Liver (tissue), 9 donors: Measurements from ENCODE around the gene TOX4. TPM values are rescaled to one million over a fixed set of nuclear protein-coding genes. Genes with fewer than 3 reads are reported as not detected.

Source experiments
- DNase-seq: peaks from one replicate; pipeline ENCODE4 v3.0.0-alpha.2; 2017; ENCODE audit warnings: low spot score
- H3K27ac ChIP-seq, 2 donors: one replicate each; pipeline ENCODE4 v1.7.0; 2013; ENCODE audit warnings: inconsistent platforms in 2 of 2, low read length in 2 of 2, control low read depth in 1 of 2, low read depth in 1 of 2, mild to moderate bottlenecking in 1 of 2
- H3K27me3 ChIP-seq, 4 donors: one replicate each; pipeline versions ENCODE4 v1.6.1 to v1.7.0; 2013; ENCODE audit warnings: low read length in 3 of 4, inconsistent platforms in 1 of 4, mild to moderate bottlenecking in 1 of 4, moderate library complexity in 1 of 4; ENCODE audit not compliant: control insufficient read depth in 4 of 4, insufficient read depth in 4 of 4
- H3K36me3 ChIP-seq, 4 donors: one replicate each; pipeline versions ENCODE4 v1.6.1 to v1.7.0; 2013; ENCODE audit warnings: low read length in 3 of 4, mild to moderate bottlenecking in 3 of 4, low read depth in 1 of 4, moderate library complexity in 1 of 4; ENCODE audit not compliant: control insufficient read depth in 4 of 4, insufficient read depth in 3 of 4
- H3K4me1 ChIP-seq, 4 donors: one replicate each; pipeline versions ENCODE4 v1.6.1 to v1.7.0; 2013; ENCODE audit warnings: low read length in 3 of 4, mild to moderate bottlenecking in 3 of 4, moderate library complexity in 1 of 4; ENCODE audit not compliant: control insufficient read depth in 4 of 4, insufficient read depth in 4 of 4
- H3K4me3 ChIP-seq, 3 donors: one replicate each; pipeline versions ENCODE4 v1.6.1 to v1.7.0; 2013; ENCODE audit warnings: low read length in 3 of 3, control low read depth in 1 of 3, low read depth in 1 of 3, mild to moderate bottlenecking in 1 of 3
- H3K9ac ChIP-seq, 2 donors: one replicate each; pipeline ENCODE4 v1.7.0; 2013; ENCODE audit warnings: low read length in 2 of 2, mild to moderate bottlenecking in 2 of 2, moderate library complexity in 2 of 2, control low read depth in 1 of 2, low read depth in 1 of 2
- H3K9me3 ChIP-seq, 4 donors: one replicate each; pipeline versions ENCODE4 v1.6.1 to v1.7.0; 2013; ENCODE audit warnings: low read length in 3 of 4; ENCODE audit not compliant: control insufficient read depth in 4 of 4
- EGR1 ChIP-seq, 2 donors: IDR thresholded peaks; 2 replicates each; pipeline ENCODE4 v1.6.1; 2016 to 2018; ENCODE audit warnings: antibody characterized with exemption in 2 of 2, low read depth in 2 of 2
- FOXA1 ChIP-seq: IDR thresholded peaks from 2 replicates; pipeline ENCODE4 v1.6.1; 2016; ENCODE audit warnings: antibody characterized with exemption
- FOXA2 ChIP-seq: IDR thresholded peaks from 2 replicates; pipeline ENCODE4 v1.6.1; 2016; ENCODE audit warnings: antibody characterized with exemption
- GABPA ChIP-seq, 2 donors: IDR thresholded peaks in 1 of 2; conservative IDR thresholded peaks in 1 of 2; 2 replicates each; pipeline ENCODE4 v1.6.1; 2016; ENCODE audit warnings: antibody characterized with exemption in 2 of 2, mild to moderate bottlenecking in 1 of 2, moderate library complexity in 1 of 2
- HNF4A ChIP-seq, 2 donors: conservative IDR thresholded peaks; 2 replicates each; pipeline ENCODE4 v1.6.1; 2016; ENCODE audit warnings: antibody characterized with exemption in 2 of 2, mild to moderate bottlenecking in 2 of 2
- HNF4G ChIP-seq: IDR thresholded peaks from 2 replicates; pipeline ENCODE4 v1.6.1; 2016; ENCODE audit warnings: antibody characterized with exemption
- JUND ChIP-seq, 2 donors: IDR thresholded peaks; 2 replicates each; pipeline ENCODE4 v1.6.1; 2016; ENCODE audit warnings: antibody characterized with exemption in 2 of 2
- NR2F2 ChIP-seq: IDR thresholded peaks from 2 replicates; pipeline ENCODE4 v1.6.1; 2016; ENCODE audit warnings: antibody characterized with exemption
- RAD21 ChIP-seq, 2 donors: IDR thresholded peaks; 2 replicates each; pipeline ENCODE4 v1.6.1; 2016; ENCODE audit warnings: antibody characterized with exemption in 2 of 2, mild to moderate bottlenecking in 2 of 2
- RXRA ChIP-seq, 2 donors: IDR thresholded peaks; 2 replicates each; pipeline ENCODE4 v1.6.1; 2017 to 2018; ENCODE audit warnings: antibody characterized with exemption in 2 of 2, mild to moderate bottlenecking in 1 of 2
- SP1 ChIP-seq: IDR thresholded peaks from 2 replicates; pipeline ENCODE4 v1.6.1; 2018; ENCODE audit warnings: antibody characterized with exemption, mild to moderate bottlenecking
- TAF1 ChIP-seq: conservative IDR thresholded peaks from 2 replicates; pipeline ENCODE4 v1.6.1; 2016; ENCODE audit warnings: antibody characterized with exemption, mild to moderate bottlenecking
- YY1 ChIP-seq: IDR thresholded peaks from 2 replicates; pipeline ENCODE4 v1.6.1; 2016; ENCODE audit warnings: antibody characterized with exemption, mild to moderate bottlenecking
- WGBS: extraction: QIAGEN DNeasy Blood & Tissue Kit; methylation state at CpG from one replicate; pipeline ENCODE4 v1.1.7; 2013; 5-methylcytosine and 5-hydroxymethylcytosine counted together
- polyA plus RNA-seq, 2 donors: library from polyadenylated mRNA; stranded (reverse) in 1 of 2; unstranded in 1 of 2; fragments of 200-250 nt in 1 of 2; fragments of >200 nt in 1 of 2; fragmentation: Nextera tagmentation in 1 of 2; extraction: Ambion mirVana in 1 of 2; gene quantifications; one replicate each; pipeline versions ENCODE4 v1.2.1 to v1.2.3, GENCODE V29; 2013 to 2015
- total RNA-seq, 2 donors: library from RNA; depleted of rRNA; stranded (reverse); fragments of >200 nt; gene quantifications; one replicate each; pipeline ENCODE4 v1.2.3, GENCODE V29; 2014
- TF ChIP-seq, protein P1 (sequence below): IDR thresholded peaks from 2 replicates; pipeline ENCODE4 v1.6.1; 2016; ENCODE audit warnings: antibody characterized with exemption
- TF ChIP-seq, protein P2 (sequence below): fragments of 150-350 bp; IDR thresholded peaks from 2 replicates; pipeline ENCODE4 v1.5.1; 2017; ENCODE audit warnings: improper control_type of control experiment, low read depth, low read length; ENCODE audit not compliant: missing input control
- TF ChIP-seq, protein P3 (sequence below): IDR thresholded peaks from 2 replicates; pipeline ENCODE4 v1.6.1; 2016; ENCODE audit warnings: antibody characterized with exemption, mild to moderate bottlenecking
- TF ChIP-seq, protein P4 (sequence below): IDR thresholded peaks from 2 replicates; pipeline ENCODE4 v1.6.1; 2016; ENCODE audit warnings: antibody characterized with exemption
- TF ChIP-seq, protein P5 (sequence below): IDR thresholded peaks from 2 replicates; pipeline ENCODE4 v1.6.1; 2016; ENCODE audit warnings: antibody characterized with exemption
- donor health status: healthy.
- donor health status: healthy.
- donor health status: healthy.
- donor health status: healthy.
- donor health status: healthy.

The TOX4 gene
- total and polyA plus RNA-seq, 4 donors: 16.9 to 29.8 (median 20.4) TPM

DNA sequence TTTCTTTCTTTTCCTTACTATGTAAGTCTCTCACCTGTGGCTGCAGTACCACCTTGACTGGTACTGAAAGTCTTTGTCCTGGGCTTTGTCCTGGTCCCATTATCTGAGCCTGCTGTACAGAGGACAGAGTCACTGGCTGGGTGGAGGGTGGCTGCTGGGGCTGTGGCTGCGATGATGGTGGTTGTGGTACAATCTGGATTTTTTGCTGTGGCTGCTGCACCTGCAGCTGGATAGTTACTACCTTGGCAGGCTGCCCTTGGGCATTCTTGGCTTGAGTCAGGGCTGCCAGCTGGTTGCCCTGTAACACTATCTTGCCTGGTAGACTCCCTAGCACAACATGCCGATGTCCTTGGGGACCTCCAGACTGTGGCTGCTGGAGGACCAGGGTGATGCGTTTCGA, 48.1 kb upstream of the TOX4 start:
- Histone ChIP-seq H3K4me3 (no peak overlapping the region), H3K27ac (no peak overlapping the region), H3K9me3 (no peaks in the 10 kb centered on the region), H3K9ac (no peak overlapping the region), H3K27me3 (no peaks in the 10 kb centered on the region), H3K4me1 (no peaks in the 10 kb centered on the region), H3K36me3 (peaks cover 27 to 59% (median 46%) of the 10 kb centered on the region in 4 donors)
- 94% methylated on average over 4 of the region's 4 CpGs for WGBS
- DNase-seq: no peak
- TF ChIP-seq YY1: no peak
- TF ChIP-seq FOXA1: no peak
- TF ChIP-seq, protein P1, sequence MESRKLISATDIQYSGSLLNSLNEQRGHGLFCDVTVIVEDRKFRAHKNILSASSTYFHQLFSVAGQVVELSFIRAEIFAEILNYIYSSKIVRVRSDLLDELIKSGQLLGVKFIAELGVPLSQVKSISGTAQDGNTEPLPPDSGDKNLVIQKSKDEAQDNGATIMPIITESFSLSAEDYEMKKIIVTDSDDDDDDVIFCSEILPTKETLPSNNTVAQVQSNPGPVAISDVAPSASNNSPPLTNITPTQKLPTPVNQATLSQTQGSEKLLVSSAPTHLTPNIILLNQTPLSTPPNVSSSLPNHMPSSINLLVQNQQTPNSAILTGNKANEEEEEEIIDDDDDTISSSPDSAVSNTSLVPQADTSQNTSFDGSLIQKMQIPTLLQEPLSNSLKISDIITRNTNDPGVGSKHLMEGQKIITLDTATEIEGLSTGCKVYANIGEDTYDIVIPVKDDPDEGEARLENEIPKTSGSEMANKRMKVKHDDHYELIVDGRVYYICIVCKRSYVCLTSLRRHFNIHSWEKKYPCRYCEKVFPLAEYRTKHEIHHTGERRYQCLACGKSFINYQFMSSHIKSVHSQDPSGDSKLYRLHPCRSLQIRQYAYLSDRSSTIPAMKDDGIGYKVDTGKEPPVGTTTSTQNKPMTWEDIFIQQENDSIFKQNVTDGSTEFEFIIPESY: no peak
- no peak for TF ChIP-seq JUND (IDR thresholded peaks at IDR 0.05)
- TF ChIP-seq, protein P2, sequence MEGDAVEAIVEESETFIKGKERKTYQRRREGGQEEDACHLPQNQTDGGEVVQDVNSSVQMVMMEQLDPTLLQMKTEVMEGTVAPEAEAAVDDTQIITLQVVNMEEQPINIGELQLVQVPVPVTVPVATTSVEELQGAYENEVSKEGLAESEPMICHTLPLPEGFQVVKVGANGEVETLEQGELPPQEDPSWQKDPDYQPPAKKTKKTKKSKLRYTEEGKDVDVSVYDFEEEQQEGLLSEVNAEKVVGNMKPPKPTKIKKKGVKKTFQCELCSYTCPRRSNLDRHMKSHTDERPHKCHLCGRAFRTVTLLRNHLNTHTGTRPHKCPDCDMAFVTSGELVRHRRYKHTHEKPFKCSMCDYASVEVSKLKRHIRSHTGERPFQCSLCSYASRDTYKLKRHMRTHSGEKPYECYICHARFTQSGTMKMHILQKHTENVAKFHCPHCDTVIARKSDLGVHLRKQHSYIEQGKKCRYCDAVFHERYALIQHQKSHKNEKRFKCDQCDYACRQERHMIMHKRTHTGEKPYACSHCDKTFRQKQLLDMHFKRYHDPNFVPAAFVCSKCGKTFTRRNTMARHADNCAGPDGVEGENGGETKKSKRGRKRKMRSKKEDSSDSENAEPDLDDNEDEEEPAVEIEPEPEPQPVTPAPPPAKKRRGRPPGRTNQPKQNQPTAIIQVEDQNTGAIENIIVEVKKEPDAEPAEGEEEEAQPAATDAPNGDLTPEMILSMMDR: no peak
- TF ChIP-seq SP1: no peak
- no peak for TF ChIP-seq FOXA2
- TF ChIP-seq, protein P3, sequence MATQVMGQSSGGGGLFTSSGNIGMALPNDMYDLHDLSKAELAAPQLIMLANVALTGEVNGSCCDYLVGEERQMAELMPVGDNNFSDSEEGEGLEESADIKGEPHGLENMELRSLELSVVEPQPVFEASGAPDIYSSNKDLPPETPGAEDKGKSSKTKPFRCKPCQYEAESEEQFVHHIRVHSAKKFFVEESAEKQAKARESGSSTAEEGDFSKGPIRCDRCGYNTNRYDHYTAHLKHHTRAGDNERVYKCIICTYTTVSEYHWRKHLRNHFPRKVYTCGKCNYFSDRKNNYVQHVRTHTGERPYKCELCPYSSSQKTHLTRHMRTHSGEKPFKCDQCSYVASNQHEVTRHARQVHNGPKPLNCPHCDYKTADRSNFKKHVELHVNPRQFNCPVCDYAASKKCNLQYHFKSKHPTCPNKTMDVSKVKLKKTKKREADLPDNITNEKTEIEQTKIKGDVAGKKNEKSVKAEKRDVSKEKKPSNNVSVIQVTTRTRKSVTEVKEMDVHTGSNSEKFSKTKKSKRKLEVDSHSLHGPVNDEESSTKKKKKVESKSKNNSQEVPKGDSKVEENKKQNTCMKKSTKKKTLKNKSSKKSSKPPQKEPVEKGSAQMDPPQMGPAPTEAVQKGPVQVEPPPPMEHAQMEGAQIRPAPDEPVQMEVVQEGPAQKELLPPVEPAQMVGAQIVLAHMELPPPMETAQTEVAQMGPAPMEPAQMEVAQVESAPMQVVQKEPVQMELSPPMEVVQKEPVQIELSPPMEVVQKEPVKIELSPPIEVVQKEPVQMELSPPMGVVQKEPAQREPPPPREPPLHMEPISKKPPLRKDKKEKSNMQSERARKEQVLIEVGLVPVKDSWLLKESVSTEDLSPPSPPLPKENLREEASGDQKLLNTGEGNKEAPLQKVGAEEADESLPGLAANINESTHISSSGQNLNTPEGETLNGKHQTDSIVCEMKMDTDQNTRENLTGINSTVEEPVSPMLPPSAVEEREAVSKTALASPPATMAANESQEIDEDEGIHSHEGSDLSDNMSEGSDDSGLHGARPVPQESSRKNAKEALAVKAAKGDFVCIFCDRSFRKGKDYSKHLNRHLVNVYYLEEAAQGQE: no peak
- no peak for TF ChIP-seq RAD21 (IDR thresholded peaks at IDR 0.05)
- TF ChIP-seq HNF4A (conservative IDR thresholded peaks at IDR 0.05): no peak
- no peak for TF ChIP-seq HNF4G
- TF ChIP-seq, protein P4, sequence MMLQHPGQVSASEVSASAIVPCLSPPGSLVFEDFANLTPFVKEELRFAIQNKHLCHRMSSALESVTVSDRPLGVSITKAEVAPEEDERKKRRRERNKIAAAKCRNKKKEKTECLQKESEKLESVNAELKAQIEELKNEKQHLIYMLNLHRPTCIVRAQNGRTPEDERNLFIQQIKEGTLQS: no peak
- no peak for TF ChIP-seq TAF1
- TF ChIP-seq EGR1 (IDR thresholded peaks at IDR 0.05; ENCODE audit: low read depth in 2 of 2): no peak
- no peak for TF ChIP-seq NR2F2
- TF ChIP-seq, protein P5, sequence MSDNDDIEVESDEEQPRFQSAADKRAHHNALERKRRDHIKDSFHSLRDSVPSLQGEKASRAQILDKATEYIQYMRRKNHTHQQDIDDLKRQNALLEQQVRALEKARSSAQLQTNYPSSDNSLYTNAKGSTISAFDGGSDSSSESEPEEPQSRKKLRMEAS: no peak
- no peak for TF ChIP-seq GABPA (IDR thresholded peaks at IDR 0.05 in 1 of 2, conservative IDR thresholded peaks at IDR 0.05 in 1 of 2)
- no peak for TF ChIP-seq RXRA (IDR thresholded peaks at IDR 0.05)
